SK-N-SH (cell line): ENCODE data around the gene GATB. TPM values are rescaled to one million over a fixed set of nuclear protein-coding genes. Genes with fewer than 3 reads are reported as not detected.

ENCODE experiments used
- CTCF ChIA-PET: fragments of 300-600, 350-600 bp; formaldehyde crosslinking; extraction: SDS; loops from one replicate; lab custom pipeline; 2021; lab: Yijun Ruan, JAX
- POLR2A ChIA-PET: fragments of 350-600 bp; sonication (Branson Sonifier 250); formaldehyde crosslinking; extraction: SDS; loops from one replicate; lab custom pipeline; 2020; ENCODE audit warnings: antibody characterized with exemption, inconsistent platforms; lab: Yijun Ruan, JAX
- DNase-seq: peaks from one replicate; pipeline ENCODE4 v3.0.0; 2012
- H2AFZ ChIP-seq: fragments of 200-600 bp; sonication (generic); 2 replicates; pipeline ENCODE4 v1.8.1; 2016; ENCODE audit warnings: antibody characterized with exemption, mild to moderate bottlenecking, low read depth
- H3F3A ChIP-seq: fragments of 200-600 bp; sonication (generic); replicated peaks from 2 replicates; pipeline ENCODE3; 2016; ENCODE audit warnings: antibody characterized with exemption, mild to moderate bottlenecking; ENCODE audit not compliant: insufficient read depth
- H3K27ac ChIP-seq, 2 experiments: fragments of 200-500 bp in 1 of 2; fragments of 200-600 bp in 1 of 2; sonication (Bioruptor generic) in 1 of 2; sonication (generic), shearing (Covaris generic) in 1 of 2; 2 replicates each; pipeline versions ENCODE4 v1.5.1 to v1.6.1; 2014 to 2016; ENCODE audit warnings: low read depth in 2 of 2, inconsistent platforms in 1 of 2, low read length in 1 of 2, mild to moderate bottlenecking in 1 of 2, mixed read lengths in 1 of 2
- H3K27me3 ChIP-seq: fragments of 200-600 bp; sonication (generic), shearing (Covaris generic); 2 replicates; pipeline ENCODE4 v1.6.1; 2016; ENCODE audit warnings: mixed run types; ENCODE audit not compliant: insufficient read depth
- H3K36me3 ChIP-seq, 2 experiments: fragments of 200-500 bp in 1 of 2; fragments of 200-600 bp in 1 of 2; sonication (Bioruptor generic) in 1 of 2; sonication (generic) in 1 of 2; replicated peaks in 1 of 2; 2 replicates each; pipeline versions ENCODE3 to v1.5.1; 2014 to 2016; ENCODE audit warnings: low read length in 1 of 2, mild to moderate bottlenecking in 1 of 2; ENCODE audit not compliant: insufficient read depth in 2 of 2, control insufficient read depth in 1 of 2
- H3K4me1 ChIP-seq, 2 experiments: fragments of 200-500 bp in 1 of 2; fragments of 200-600 bp in 1 of 2; sonication (Bioruptor generic) in 1 of 2; sonication (generic), shearing (Covaris generic) in 1 of 2; 2 replicates each; pipeline versions ENCODE4 v1.5.1 to v1.6.1; 2014 to 2016; ENCODE audit warnings: low read depth in 1 of 2, low read length in 1 of 2, mixed run types in 1 of 2; ENCODE audit not compliant: insufficient read depth in 2 of 2, control insufficient read depth in 1 of 2
- H3K4me2 ChIP-seq: fragments of 200-600 bp; sonication (generic), shearing (Covaris generic); 2 replicates; pipeline ENCODE4 v1.6.1; 2017; ENCODE audit warnings: mixed run types
- H3K4me3 ChIP-seq, 2 experiments: fragments of 200-500 bp in 1 of 2; fragments of 200-600 bp in 1 of 2; sonication (Bioruptor generic) in 1 of 2; sonication (generic), shearing (Covaris generic) in 1 of 2; 2 replicates each; pipeline versions ENCODE4 v1.5.1 to v1.8.1; 2014 to 2016; ENCODE audit warnings: low read depth in 2 of 2, inconsistent platforms in 1 of 2, low read length in 1 of 2, mild to moderate bottlenecking in 1 of 2, mixed read lengths in 1 of 2, moderate library complexity in 1 of 2
- H3K79me2 ChIP-seq: fragments of 200-600 bp; sonication (generic); 2 replicates; pipeline ENCODE4 v1.8.1; 2017; ENCODE audit warnings: mild to moderate bottlenecking; ENCODE audit not compliant: insufficient read depth
- H3K9ac ChIP-seq: fragments of 200-600 bp; sonication (generic); 2 replicates; pipeline ENCODE4 v1.6.1; 2017; ENCODE audit warnings: mixed run types
- H3K9me2 ChIP-seq: fragments of 200-600 bp; sonication (generic); 2 replicates; pipeline ENCODE4 v1.6.1; 2017; ENCODE audit warnings: mixed run types
- H3K9me3 ChIP-seq: fragments of 200-600 bp; sonication (generic); 2 replicates; pipeline ENCODE4 v1.6.1; 2017; ENCODE audit warnings: mixed run types, mild to moderate bottlenecking, moderate library complexity
- H4K20me1 ChIP-seq: fragments of 200-600 bp; sonication (generic); 2 replicates; pipeline ENCODE4 v1.6.1; 2017; ENCODE audit warnings: mild to moderate bottlenecking, mixed run types; ENCODE audit not compliant: insufficient read depth
- CHD2 ChIP-seq: fragments of 150-350 bp; IDR thresholded peaks from 2 replicates; pipeline ENCODE4 v1.6.1; 2018; ENCODE audit warnings: low read length; ENCODE audit not compliant: partially characterized antibody
- ELF1 ChIP-seq: IDR thresholded peaks from 2 replicates; pipeline ENCODE4 v1.4.0; 2012
- EZH2phosphoT487 ChIP-seq: fragments of 200-600 bp; sonication (generic); IDR thresholded peaks from 2 replicates; pipeline ENCODE4 v1.6.1; 2017; ENCODE audit warnings: low read depth, mixed run types, mild to moderate bottlenecking, antibody characterized with exemption, moderate library complexity, borderline replicate concordance
- GABPA ChIP-seq: IDR thresholded peaks from 2 replicates; pipeline ENCODE4 v1.4.0; 2012; ENCODE audit warnings: low read depth, mild to moderate bottlenecking
- POLR2AphosphoS5 ChIP-seq: IDR thresholded peaks from 2 replicates; pipeline ENCODE4 v1.6.1; 2012; ENCODE audit warnings: low read depth, low read length
- RAD21 ChIP-seq: IDR thresholded peaks from 2 replicates; pipeline ENCODE4 v1.6.1; 2012; ENCODE audit warnings: mild to moderate bottlenecking, low read length
- SMC3 ChIP-seq: IDR thresholded peaks from 2 replicates; pipeline ENCODE4 v1.6.1; 2012; ENCODE audit warnings: low read depth, low read length, improper control_type of control experiment
- TCF12 ChIP-seq: IDR thresholded peaks from 2 replicates; pipeline ENCODE4 v1.4.0; 2012
- TEAD4 ChIP-seq: IDR thresholded peaks from 2 replicates; pipeline ENCODE4 v1.4.0; 2012; ENCODE audit warnings: mild to moderate bottlenecking, borderline replicate concordance; ENCODE audit not compliant: insufficient read depth
- YY1 ChIP-seq: IDR thresholded peaks from 2 replicates; pipeline ENCODE4 v1.4.0; 2012; ENCODE audit warnings: low read depth, mild to moderate bottlenecking
- WGBS: methylation state at CpG from one replicate; pipeline ENCODE4 v1.1.6; 2017; ENCODE audit warnings: low lambda C conversion rate; 5-methylcytosine and 5-hydroxymethylcytosine counted together
- polyA plus RNA-seq, 3 experiments: library from polyadenylated mRNA; depleted of rRNA; stranded (reverse); fragments of >200 nt; gene quantifications; 2 replicates each; pipeline ENCODE4 v1.2.3, GENCODE V29; 2012
- TF ChIP-seq, protein P1 (sequence below): IDR thresholded peaks from 2 replicates; pipeline ENCODE4; 2012
- TF ChIP-seq, protein P2 (sequence below): fragments of 150-350 bp; IDR thresholded peaks from 2 replicates; pipeline ENCODE4 v1.6.1; 2017; ENCODE audit warnings: antibody characterized with exemption, low read length, low read depth, borderline replicate concordance
- TF ChIP-seq, protein P3 (sequence below): IDR thresholded peaks from 2 replicates; pipeline ENCODE4 v1.4.0; 2012; ENCODE audit warnings: low read depth
- TF ChIP-seq, protein P4 (sequence below): IDR thresholded peaks from 2 replicates; pipeline ENCODE4 v1.4.0; 2012; ENCODE audit warnings: low read depth, borderline replicate concordance

The GATB gene
- polyA plus RNA-seq, 1 of the 3 experiments (the other 2 are of a cell fraction), result 28.1 TPM

DNA sequence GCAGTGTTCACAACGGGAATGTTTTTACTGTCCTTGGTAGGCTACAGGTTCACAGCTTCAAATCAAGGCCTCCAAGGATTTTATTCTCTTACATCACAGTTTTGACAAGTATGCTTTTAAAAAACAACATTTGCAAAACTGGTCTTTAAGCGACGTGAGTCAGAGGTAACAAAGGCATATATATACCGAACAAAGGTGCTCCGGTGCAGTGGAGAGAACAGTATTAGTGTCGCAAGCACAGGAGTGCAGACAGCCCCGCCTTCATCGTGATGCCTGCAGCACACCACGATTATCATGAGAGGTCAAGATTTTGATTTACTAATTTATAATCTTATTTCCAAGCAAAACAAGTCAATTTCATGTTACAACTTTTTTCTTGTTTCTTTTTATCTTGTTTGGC, 90.8 kb downstream of the GATB start:
- Histone ChIP-seq H3K9me2 (no peaks in the 10 kb centered on the region), H3K27me3 (no peaks in the 10 kb centered on the region), H3K4me2 (no peak overlapping the region), H3K9ac (no peak overlapping the region), H3K4me1 (peaks cover 0 to 32% of the 10 kb centered on the region in 2 experiments; a peak in 2 of 4 replicates), H4K20me1 (no peaks in the 10 kb centered on the region), H3K36me3 (peaks cover 0 to 2% of the 10 kb centered on the region in 2 experiments), H3F3A (no peaks in the 10 kb centered on the region), H3K4me3 (no peak overlapping the region), H3K79me2 (no peaks in the 10 kb centered on the region), H3K9me3 (no peaks in the 10 kb centered on the region), H3K27ac (no peak overlapping the region), H2AFZ (no peak overlapping the region)
- no peak for DNase-seq
- ChIA-PET CTCF (no interaction called here), POLR2A (no interaction called here)
- 95% methylated on average over 9 of the region's 9 CpGs for WGBS
- TF ChIP-seq POLR2AphosphoS5 (no peak), TEAD4 (no peak), ELF1 (no peak), SMC3 (no peak), TCF12 (no peak)
- TF ChIP-seq, protein P1, sequence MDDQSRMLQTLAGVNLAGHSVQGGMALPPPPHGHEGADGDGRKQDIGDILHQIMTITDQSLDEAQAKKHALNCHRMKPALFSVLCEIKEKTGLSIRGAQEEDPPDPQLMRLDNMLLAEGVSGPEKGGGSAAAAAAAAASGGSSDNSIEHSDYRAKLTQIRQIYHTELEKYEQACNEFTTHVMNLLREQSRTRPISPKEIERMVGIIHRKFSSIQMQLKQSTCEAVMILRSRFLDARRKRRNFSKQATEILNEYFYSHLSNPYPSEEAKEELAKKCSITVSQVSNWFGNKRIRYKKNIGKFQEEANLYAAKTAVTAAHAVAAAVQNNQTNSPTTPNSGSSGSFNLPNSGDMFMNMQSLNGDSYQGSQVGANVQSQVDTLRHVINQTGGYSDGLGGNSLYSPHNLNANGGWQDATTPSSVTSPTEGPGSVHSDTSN, result no peak

DNA sequence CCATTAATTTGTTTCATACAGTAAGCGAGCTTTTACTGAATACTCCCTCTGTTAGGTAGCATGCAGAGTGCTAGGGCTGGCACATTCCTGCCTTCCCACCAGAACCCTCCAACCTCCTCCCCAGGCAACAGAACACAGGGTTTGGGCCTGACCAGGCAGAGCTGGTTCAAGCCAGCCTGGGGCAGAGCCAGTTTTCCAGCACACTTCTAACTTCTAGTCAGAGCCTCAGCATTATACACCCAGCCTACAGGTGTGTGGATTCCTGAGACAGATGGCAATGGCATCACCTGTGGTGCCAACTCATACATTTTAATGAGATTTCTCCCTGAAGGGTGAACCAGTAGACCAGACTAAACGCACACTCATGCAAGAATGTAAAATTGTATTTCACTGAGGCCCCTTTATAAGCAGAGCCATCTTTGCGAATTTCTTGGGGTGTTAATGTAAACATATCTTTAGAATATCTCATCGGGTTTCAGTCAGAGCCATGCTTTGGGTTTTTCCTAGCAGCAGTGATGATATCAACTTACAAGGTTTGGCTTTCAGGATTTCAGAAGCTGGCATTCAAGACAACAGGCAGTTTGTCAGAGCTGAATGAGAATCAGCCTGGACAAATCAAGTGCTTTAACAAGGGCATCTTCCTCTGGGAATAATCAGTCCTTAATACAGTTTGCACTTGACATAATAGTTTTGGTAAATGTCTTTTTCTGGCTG, 92.0 kb downstream of the GATB start:
- TF ChIP-seq, protein P2, sequence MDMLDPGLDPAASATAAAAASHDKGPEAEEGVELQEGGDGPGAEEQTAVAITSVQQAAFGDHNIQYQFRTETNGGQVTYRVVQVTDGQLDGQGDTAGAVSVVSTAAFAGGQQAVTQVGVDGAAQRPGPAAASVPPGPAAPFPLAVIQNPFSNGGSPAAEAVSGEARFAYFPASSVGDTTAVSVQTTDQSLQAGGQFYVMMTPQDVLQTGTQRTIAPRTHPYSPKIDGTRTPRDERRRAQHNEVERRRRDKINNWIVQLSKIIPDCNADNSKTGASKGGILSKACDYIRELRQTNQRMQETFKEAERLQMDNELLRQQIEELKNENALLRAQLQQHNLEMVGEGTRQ, result no peak
- TF ChIP-seq TEAD4 (no peak), GABPA (no peak), TCF12 (no peak), EZH2phosphoT487 (no peak), YY1 (no peak), CHD2 (no peak), ELF1 (no peak), RAD21 (no peak)
- TF ChIP-seq, protein P1, result no peak
- TF ChIP-seq, protein P3, sequence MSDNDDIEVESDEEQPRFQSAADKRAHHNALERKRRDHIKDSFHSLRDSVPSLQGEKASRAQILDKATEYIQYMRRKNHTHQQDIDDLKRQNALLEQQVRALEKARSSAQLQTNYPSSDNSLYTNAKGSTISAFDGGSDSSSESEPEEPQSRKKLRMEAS, result no peak
- TF ChIP-seq, protein P4, sequence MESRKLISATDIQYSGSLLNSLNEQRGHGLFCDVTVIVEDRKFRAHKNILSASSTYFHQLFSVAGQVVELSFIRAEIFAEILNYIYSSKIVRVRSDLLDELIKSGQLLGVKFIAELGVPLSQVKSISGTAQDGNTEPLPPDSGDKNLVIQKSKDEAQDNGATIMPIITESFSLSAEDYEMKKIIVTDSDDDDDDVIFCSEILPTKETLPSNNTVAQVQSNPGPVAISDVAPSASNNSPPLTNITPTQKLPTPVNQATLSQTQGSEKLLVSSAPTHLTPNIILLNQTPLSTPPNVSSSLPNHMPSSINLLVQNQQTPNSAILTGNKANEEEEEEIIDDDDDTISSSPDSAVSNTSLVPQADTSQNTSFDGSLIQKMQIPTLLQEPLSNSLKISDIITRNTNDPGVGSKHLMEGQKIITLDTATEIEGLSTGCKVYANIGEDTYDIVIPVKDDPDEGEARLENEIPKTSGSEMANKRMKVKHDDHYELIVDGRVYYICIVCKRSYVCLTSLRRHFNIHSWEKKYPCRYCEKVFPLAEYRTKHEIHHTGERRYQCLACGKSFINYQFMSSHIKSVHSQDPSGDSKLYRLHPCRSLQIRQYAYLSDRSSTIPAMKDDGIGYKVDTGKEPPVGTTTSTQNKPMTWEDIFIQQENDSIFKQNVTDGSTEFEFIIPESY, result no peak
- Histone ChIP-seq H3K4me2 (no peak overlapping the region), H4K20me1 (no peaks in the 10 kb centered on the region), H3K4me3 (no peak overlapping the region), H3K79me2 (no peaks in the 10 kb centered on the region), H3K4me1 (peaks cover 0 to 20% of the 10 kb centered on the region in 2 experiments; a peak in 1 of 4 replicates), H3K27me3 (no peaks in the 10 kb centered on the region), H2AFZ (no peak overlapping the region), H3K9me2 (no peaks in the 10 kb centered on the region), H3F3A (no peaks in the 10 kb centered on the region), H3K36me3 (peaks cover 0 to 2% of the 10 kb centered on the region in 2 experiments), H3K27ac (no peak overlapping the region), H3K9me3 (no peaks in the 10 kb centered on the region), H3K9ac (no peak overlapping the region)
- DNase-seq, result no peak
- WGBS, result 86% methylated on average over 4 of the region's 4 CpGs
- POLR2A ChIA-PET, result no interaction called here
- CTCF ChIA-PET, result no interaction called here
